CD4-positive, alpha-beta T cell treated with Interleukin-17A for 4 hours (primary cell): ENCODE data around the gene KCNH8.

Experiments used
- DNase-seq: peaks from one replicate; pipeline ENCODE4 v3.0.0-alpha.2; 2020; ENCODE audit warnings: mixed read lengths

Gene KCNH8

GRCh38 chr3:19254784-19255338 lies 106.6 kb downstream of the KCNH8 start:
- DNase-seq = no peak

DNA sequence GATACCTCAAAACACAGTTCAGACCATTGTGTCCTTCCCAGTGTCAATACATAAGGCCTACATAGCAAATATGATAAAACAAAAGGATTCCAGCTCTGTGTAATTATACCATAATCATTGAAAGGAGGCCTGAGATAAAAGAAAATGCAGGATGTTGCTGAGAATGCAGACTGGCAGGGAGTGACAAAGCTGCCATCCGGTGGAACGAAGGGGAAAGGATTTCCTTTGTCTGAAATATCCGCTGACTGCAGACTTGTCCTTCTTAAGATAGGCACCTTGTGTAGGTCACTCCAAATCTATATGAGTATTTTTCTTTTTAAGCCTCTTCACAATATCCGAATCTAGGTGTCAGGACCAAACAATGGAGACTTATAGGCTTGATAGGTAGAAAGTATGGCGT lies 108.0 kb downstream of the KCNH8 start:
- no peak for DNase-seq

GRCh38 chr3:19263606-19264005 lies 115.3 kb downstream of the KCNH8 start:
- DNase-seq = no peak

DNA sequence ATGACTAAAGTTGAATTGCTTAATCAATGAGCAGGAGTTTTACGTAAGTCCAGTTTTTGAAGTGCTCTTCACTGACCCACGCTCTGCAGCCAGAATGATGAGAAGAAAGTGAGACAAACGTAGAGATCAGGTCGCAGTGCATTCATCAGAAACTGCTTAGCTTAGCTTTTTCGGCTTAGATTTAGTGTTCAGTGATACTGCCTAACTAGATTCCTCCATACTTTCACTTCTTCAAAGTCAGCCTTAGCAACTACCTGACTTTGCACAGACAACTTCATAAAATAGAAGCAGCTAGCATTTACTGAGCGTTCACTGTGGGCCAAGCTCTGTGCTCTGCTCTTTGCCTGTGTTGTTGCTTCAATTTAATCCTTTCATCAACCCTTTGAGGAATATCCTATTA lies 116.1 kb downstream of the KCNH8 start:
- DNase-seq = no peak

GRCh38 chr3:19267040-19267439 lies 118.7 kb downstream of the KCNH8 start:
- DNase-seq = no peak

- no peak for DNase-seq
These were observed 122.2 kb downstream of the KCNH8 start for GRCh38 chr3:19270481-19270880.

- DNase-seq = no peak
These were observed 124.0 kb downstream of the KCNH8 start for GRCh38 chr3:19272296-19272695.

DNA sequence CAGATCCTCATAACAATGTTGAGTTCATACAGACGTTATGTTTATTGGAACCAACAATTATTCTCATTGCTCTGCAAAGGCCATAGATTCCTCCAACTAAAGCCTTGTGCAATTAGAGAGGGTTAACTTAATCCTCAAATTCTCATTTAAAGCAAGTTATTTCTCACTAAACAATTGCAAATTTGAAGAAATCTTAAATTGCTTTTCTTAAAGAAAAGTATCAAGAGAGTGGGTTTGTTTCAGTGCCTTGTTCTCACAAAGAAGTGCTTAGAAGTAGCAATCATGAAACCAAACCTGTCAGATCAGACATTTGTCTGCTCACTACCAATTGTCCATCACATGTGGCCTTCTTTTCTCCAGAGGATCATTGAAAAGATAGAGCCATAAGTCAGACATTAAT lies 124.8 kb downstream of the KCNH8 start:
- DNase-seq = no peak

DNA sequence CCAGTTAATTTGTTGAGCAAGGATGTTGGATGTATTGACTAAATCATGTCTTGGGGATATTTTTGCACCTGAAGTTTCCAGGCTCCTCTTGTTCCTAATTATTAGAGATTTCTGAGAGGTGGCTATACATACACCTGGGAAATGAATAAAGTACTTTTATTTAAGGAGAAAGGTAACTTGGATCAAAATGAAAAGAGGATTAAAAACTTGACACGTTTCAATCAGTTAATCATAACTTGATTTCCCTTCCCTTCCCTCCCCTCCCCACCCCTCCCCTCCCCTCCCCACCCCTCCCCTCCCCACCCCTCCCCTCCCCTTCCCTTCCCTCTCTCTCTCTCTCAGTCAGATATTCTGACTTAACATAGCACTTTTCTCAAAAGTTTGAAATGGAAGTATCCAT lies 126.3 kb downstream of the KCNH8 start:
- DNase-seq = no peak

- no peak for DNase-seq
These were observed 136.7 kb downstream of the KCNH8 start for GRCh38 chr3:19284974-19285373.

DNA sequence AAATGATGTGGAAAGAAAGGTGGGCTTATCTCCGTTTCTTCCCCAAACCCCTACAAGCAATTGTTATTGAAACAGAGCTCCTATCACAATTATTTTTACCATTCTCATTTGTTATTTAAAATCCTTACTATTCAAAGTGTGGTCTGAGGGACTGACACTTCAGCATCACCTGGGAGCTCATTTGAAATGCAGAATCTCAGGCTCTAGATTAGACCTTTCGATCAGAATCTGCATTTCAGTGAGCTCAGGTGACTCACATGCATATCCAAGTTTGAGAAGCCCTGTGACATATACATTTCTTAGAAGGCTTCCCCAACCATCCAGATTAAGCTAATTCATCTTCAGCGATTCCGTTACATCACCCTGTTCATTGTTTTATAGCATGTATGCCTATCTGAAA lies 145.0 kb downstream of the KCNH8 start:
- DNase-seq = no peak

- DNase-seq = no peak
These were observed 146.9 kb downstream of the KCNH8 start for GRCh38 chr3:19295208-19295607.

DNA sequence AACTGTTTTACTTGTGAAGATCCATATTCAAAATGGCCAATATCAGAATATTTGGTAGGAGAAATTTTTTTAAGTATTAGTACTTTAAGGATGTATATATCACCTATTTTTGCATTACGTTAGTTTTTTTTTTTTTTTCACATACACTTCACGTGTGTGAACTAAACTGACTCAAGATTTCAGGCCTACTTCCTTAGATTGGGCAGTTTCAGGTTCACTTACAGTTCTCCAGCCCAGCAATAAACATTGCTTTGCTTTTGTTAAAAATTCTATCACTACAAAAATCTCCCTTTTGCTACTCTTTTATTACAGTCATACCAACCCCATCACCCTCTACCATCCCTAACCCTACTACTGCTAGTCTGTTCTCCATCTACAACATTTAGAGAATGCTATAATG lies 183.6 kb downstream of the KCNH8 start:
- DNase-seq = no peak

- no peak for DNase-seq
These were observed 185.8 kb downstream of the KCNH8 start for GRCh38 chr3:19334120-19334519.

- no peak for DNase-seq
These were observed 190.5 kb downstream of the KCNH8 start for GRCh38 chr3:19338769-19339168.

DNA sequence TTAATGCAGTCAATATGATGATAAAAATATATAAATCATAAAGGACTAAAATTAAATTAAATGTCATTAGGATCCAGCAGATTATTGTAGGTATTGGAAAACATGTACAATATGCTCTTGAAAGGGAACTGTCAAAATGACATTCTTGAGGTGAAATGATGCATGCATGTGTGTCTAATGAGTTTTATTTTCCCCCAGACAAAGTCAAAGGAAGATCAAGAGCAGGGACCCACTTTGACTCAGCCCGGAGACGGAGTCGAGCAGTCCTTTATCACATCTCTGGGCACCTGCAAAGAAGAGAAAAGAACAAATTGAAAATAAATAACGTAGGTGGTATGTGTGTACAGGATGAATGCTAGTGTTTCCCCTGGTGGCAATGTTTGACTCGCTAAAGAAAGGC lies 194.1 kb downstream of the KCNH8 start:
- DNase-seq = no peak

DNA sequence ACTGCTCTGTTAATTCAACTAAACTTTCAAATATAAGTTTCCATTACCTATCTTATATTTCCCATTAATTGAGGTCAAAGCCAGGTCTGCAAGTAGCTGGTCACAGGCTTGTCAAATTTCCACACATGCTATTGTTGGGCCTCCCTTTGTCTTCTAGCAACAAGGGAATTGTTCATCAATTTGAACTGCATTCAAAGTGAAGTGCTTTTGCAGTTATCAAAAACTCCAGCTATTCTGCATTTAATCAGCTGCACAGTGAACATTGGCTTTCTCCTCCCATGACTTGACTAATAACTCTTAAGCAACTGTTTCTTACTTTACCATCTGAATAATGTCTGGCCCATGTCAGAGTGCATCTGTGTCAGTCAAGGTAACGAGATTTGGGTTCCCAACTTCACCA lies 198.4 kb downstream of the KCNH8 start:
- no peak for DNase-seq

GRCh38 chr3:19347671-19348070 lies 199.4 kb downstream of the KCNH8 start:
- no peak for DNase-seq

GRCh38 chr3:19348500-19348899 lies 200.2 kb downstream of the KCNH8 start:
- DNase-seq = no peak

- no peak for DNase-seq
These were observed 200.7 kb downstream of the KCNH8 start for GRCh38 chr3:19348941-19349564.

- DNase-seq = no peak
These were observed 209.6 kb downstream of the KCNH8 start for GRCh38 chr3:19357947-19358346.

GRCh38 chr3:19363071-19363470 lies 214.8 kb downstream of the KCNH8 start:
- DNase-seq = no peak

DNA sequence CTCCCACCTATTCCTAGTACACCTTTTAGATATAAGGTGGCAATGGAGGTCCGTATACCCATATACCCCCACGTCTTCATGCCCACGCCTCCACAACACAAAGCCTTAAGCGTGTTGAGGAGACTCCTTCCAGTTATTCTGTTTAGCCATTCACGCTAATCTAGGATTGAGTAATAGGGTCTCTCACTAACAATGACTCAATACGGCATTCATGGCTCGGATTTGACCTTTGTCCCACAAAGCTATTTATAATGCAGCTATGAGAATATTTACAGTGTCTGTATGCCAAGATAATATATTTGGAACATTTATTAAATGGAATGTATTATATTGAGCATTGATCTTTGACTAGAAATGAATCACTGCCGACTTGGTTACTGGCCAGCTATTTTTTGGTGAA lies 215.8 kb downstream of the KCNH8 start:
- no peak for DNase-seq

GRCh38 chr3:19365471-19365870 lies 217.2 kb downstream of the KCNH8 start:
- DNase-seq = no peak

DNA sequence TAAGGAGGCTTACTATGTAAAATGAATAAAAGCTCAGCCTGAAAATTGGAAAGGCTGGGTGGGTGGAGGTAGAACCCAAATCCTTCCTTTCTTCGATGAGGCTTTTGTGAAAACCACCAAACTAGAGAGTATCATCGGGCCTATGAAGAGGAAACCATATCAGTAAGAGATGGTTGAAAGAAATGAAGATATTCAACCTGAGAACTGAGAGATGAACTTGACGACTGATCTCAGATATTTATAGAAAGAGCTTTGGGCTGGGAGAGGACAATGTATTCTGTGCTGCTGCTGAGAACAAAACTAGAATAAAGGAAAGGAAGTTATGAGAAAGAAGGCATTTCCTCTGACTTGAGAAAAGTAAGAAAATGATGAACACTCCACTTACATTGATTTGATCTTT lies 236.6 kb downstream of the KCNH8 start:
- no peak for DNase-seq
